Activated naive CD4-positive, alpha-beta T cell treated with anti-CD3 and anti-CD28 coated beads, Interleukin-2, amount 10 ng/mL, durations not matched to agents 7 days and 5 days (primary cell): Measurements from ENCODE around the gene STK32C.
A peak's percentile ranks its signal among the peaks of the same experiment; 100 is the strongest.

ENCODE experiments used
- CTCF ChIA-PET: fragments of 350-600 bp; sonication (Branson Sonifier 250); formaldehyde crosslinking; loops from one replicate; lab custom pipeline; 2021; ENCODE audit warnings: antibody characterized with exemption; lab: Charles Lee
- DNase-seq: peaks from one replicate; pipeline ENCODE4 v3.0.0-alpha.2; 2020
- H3K27ac Mint-ChIP-seq: one replicate; pipeline ENCODE4 v1.8.0; 2021; ENCODE audit warnings: mild to moderate bottlenecking, moderate library complexity, mixed read lengths
- H3K27me3 Mint-ChIP-seq: one replicate; pipeline ENCODE4 v1.8.0; 2021; ENCODE audit warnings: mild to moderate bottlenecking, mixed read lengths
- H3K36me3 Mint-ChIP-seq: one replicate; pipeline ENCODE4 v1.8.0; 2021; ENCODE audit warnings: mixed read lengths
- H3K4me1 Mint-ChIP-seq: one replicate; pipeline ENCODE4 v1.8.0; 2021; ENCODE audit warnings: mixed read lengths
- H3K4me3 Mint-ChIP-seq: one replicate; pipeline ENCODE4 v1.8.0; 2021; ENCODE audit warnings: mild to moderate bottlenecking, moderate library complexity, mixed read lengths
- H3K9me3 Mint-ChIP-seq: one replicate; pipeline ENCODE4 v1.8.0; 2021; ENCODE audit warnings: mixed read lengths

The STK32C gene

DNA sequence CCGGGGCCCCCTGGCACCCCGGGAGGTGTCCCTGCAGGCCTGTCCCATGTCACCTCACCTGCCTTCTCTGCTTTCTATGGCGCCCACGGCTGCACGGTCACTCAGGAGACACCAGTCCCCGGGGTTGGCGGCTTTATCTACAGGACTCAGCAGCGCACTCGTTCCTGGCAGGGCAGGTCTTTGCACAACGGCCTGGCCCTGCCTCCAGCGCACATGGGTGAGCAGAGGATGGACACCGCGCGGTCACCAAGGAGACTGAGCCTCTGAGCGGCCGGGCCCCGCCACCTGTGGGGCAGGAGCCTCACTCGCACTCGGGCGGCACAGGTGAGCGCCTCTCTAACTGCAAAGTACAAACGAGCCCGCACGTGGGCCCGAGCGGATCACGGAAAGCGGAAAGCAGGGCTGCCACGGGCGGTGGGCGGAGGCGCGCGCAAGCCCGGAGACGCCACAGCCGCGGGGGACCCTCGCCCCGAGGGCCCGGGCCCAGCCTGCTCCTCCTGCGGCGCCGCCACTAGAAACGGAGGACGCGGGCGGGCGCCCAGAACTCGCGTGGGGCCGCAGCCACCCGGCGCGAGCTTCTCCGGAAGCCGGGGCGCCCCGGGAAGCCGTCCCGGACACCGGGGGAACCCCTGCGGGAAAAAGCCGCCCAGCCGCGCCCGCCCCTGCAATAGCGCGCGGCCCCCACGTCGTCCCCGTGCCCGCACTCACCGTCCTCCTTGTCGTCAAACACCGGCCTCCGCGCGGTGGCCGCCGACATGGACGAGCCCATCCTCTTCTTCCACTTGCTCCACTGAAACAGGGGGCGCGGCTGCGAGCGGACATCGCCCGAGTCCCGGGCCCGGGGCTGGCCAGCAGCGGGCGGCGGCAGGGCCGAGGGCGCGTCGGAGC, 642 bp downstream of the STK32C start:
- H3K9me3 Mint-ChIP-seq: no peaks in the 10 kb centered on the region
- H3K36me3 Mint-ChIP-seq: no peaks in the 10 kb centered on the region
- H3K27me3 Mint-ChIP-seq: peaks cover 66% of the 10 kb centered on the region
- peak overlapping the region; percentile 76 for H3K4me3 Mint-ChIP-seq
- CTCF ChIA-PET: no interaction called here
- peaks cover 9% of the 10 kb centered on the region for H3K4me1 Mint-ChIP-seq
- peak; percentile 57 for DNase-seq
- no peak overlapping the region for H3K27ac Mint-ChIP-seq

DNA sequence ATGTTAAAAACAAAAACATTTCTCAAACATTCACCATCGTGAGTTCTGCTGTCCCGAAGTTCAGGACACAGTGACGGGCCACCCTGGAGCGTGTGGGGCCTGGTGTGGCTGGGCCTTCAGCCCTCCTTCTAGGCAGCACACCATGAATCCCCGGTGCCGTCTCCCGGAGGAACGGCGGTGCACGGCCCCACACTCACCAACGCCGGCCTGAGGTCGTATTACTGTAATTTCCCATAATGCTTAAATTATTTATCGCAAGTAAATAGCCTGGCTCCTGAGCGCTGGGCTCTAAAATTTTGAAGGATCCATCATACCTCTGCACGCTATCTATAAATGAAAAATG, 1.4 kb downstream of the STK32C start:
- Mint-ChIP-seq H3K4me3 (peak overlapping the region; percentile 76), H3K9me3 (no peaks in the 10 kb centered on the region), H3K27ac (no peak overlapping the region), H3K36me3 (no peaks in the 10 kb centered on the region), H3K4me1 (peaks cover 9% of the 10 kb centered on the region), H3K27me3 (peaks cover 66% of the 10 kb centered on the region)
- DNase-seq: no peak
- CTCF ChIA-PET: no interaction called here

DNA sequence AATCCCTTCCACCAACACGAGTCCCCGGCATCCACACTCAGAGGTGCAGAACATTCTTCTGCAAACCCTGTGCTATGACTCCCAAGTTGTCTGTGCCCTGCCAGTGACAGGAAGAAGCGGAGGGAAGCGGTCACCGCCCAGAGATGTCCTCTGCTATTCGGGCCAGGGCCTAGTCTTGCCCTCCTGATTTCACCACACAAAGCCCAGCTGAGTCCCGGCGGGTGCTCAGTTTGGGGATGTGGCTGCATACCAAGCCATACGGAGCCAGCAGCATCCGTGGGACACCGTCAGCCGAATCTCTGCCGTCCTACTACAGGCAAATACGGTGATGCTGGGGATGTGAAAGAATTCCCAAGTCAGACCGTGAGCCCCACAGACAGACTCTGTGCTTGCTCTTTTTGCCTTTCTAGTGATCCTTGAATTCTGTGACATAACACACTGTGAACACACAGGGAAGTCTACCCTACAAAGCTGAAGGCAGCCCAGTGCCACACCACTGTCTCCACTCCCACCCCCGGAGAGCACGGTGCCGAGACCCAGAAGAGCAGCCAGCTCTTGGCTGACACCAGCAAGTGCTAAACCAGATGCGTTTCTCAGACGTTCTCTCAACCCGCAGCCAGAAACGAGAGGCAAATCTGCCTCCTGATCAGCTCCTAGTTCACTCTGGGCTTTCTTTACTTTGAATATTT, 2.0 kb downstream of the STK32C start:
- H3K36me3 Mint-ChIP-seq: no peaks in the 10 kb centered on the region
- CTCF ChIA-PET: no interaction called here
- H3K9me3 Mint-ChIP-seq: no peaks in the 10 kb centered on the region
- peaks cover 9% of the 10 kb centered on the region for H3K4me1 Mint-ChIP-seq
- peak overlapping the region; percentile 9 for H3K4me3 Mint-ChIP-seq
- H3K27ac Mint-ChIP-seq: no peak overlapping the region
- peaks cover 62% of the 10 kb centered on the region for H3K27me3 Mint-ChIP-seq
- DNase-seq: no peak

GRCh38 chr10:132304756-132305509, 2.8 kb downstream of the STK32C start:
- Mint-ChIP-seq H3K4me1 (peaks cover 9% of the 10 kb centered on the region), H3K27me3 (peaks cover 54% of the 10 kb centered on the region), H3K36me3 (no peaks in the 10 kb centered on the region), H3K9me3 (no peaks in the 10 kb centered on the region), H3K27ac (no peak overlapping the region), H3K4me3 (no peak overlapping the region)
- CTCF ChIA-PET: no interaction called here
- DNase-seq: no peak

- Mint-ChIP-seq H3K4me3 (no peak overlapping the region), H3K27ac (no peak overlapping the region), H3K9me3 (no peaks in the 10 kb centered on the region), H3K27me3 (peaks cover 40% of the 10 kb centered on the region), H3K36me3 (no peaks in the 10 kb centered on the region), H3K4me1 (peaks cover 6% of the 10 kb centered on the region)
- CTCF ChIA-PET: interaction anchor here (1.6 kb wide), 1 partner anchor 51 kb away, joined by 3 read pairs; no protein-coding TSS in a partner anchor
- no peak for DNase-seq
Measured at GRCh38 chr10:132303361-132304115, 4.2 kb downstream of the STK32C start.

GRCh38 chr10:132302421-132303310, 5.1 kb downstream of the STK32C start:
- CTCF ChIA-PET: interaction anchor here (1.4 to 1.6 kb wide), 2 partner anchors 49 to 51 kb away, joined by 3 read pairs; no protein-coding TSS in a partner anchor
- H3K36me3 Mint-ChIP-seq: no peaks in the 10 kb centered on the region
- no peak overlapping the region for H3K27ac Mint-ChIP-seq
- H3K27me3 Mint-ChIP-seq: peaks cover 35% of the 10 kb centered on the region
- peaks cover 9% of the 10 kb centered on the region for H3K4me1 Mint-ChIP-seq
- peak; percentile 5 for DNase-seq
- no peak overlapping the region for H3K4me3 Mint-ChIP-seq
- H3K9me3 Mint-ChIP-seq: no peaks in the 10 kb centered on the region

- Mint-ChIP-seq H3K27ac (no peak overlapping the region), H3K4me1 (peaks cover 9% of the 10 kb centered on the region), H3K27me3 (peaks cover 26% of the 10 kb centered on the region), H3K4me3 (no peak overlapping the region), H3K36me3 (no peaks in the 10 kb centered on the region), H3K9me3 (no peaks in the 10 kb centered on the region)
- CTCF ChIA-PET: interaction anchor here (1.2 to 1.6 kb wide), 3 partner anchors 50 to 52 kb away, joined by 3 read pairs; no protein-coding TSS in a partner anchor
- no peak for DNase-seq
Measured at GRCh38 chr10:132301371-132302330, 6.1 kb downstream of the STK32C start.

GRCh38 chr10:132300582-132300981, 7.2 kb downstream of the STK32C start:
- H3K27ac Mint-ChIP-seq: no peak overlapping the region
- H3K27me3 Mint-ChIP-seq: peaks cover 15% of the 10 kb centered on the region
- H3K4me1 Mint-ChIP-seq: peaks cover 6% of the 10 kb centered on the region
- H3K36me3 Mint-ChIP-seq: no peaks in the 10 kb centered on the region
- H3K9me3 Mint-ChIP-seq: no peaks in the 10 kb centered on the region
- CTCF ChIA-PET: interaction anchor here (1.2 kb wide), 1 partner anchor 53 kb away, joined by 3 read pairs; no protein-coding TSS in a partner anchor
- no peak overlapping the region for H3K4me3 Mint-ChIP-seq
- no peak for DNase-seq

DNA sequence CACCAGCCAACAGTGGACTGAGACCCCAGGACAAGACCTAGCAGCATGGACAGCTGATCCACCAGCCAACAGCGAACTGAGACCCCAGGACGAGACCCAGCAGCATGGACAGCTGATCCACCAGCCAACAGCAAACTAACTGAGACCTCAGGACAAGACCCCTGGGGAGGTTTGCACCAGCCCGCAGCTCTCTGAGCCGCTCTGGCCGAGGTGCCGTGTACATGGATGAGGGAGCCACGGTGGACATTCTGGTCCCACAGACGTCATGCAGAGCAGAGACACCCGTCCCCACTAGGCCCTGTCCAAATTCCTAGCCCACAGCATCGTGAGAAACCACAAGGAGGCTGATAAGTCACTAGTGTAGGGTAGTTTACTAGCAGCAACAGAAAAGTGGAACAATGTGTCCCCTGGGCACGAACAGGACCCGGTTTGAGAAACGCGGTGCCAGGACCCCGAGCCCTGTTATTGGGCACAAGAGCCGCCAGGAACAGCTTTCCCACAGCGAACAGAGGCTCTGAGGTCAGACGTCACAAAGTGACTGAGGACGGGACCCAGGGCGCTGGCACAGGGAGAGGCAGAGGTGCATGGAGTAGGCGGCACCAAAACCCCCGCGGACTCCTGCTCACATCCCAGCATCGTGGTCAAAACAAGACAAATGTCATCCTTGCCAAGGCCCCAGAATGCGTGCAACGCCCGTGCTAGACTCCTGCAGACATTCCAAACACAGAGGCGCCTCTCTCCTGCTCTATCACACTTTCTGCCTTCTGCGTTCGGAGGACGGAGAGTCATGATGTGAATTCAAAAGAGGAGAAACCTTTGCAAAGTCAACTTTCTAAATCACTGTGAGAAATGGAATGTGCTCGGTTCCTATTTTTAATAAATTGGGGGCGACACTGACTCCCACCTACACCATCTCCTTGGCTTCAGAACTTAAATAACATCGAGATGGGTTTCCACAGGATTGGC, 8.1 kb downstream of the STK32C start:
- no peaks in the 10 kb centered on the region for H3K9me3 Mint-ChIP-seq
- CTCF ChIA-PET: interaction anchor here (1.2 kb wide), 1 partner anchor 54 kb away, joined by 3 read pairs; no protein-coding TSS in a partner anchor
- no peaks in the 10 kb centered on the region for H3K36me3 Mint-ChIP-seq
- no peak overlapping the region for H3K4me3 Mint-ChIP-seq
- DNase-seq: no peak
- peaks cover 6% of the 10 kb centered on the region for H3K27me3 Mint-ChIP-seq
- H3K27ac Mint-ChIP-seq: no peak overlapping the region
- peaks cover 6% of the 10 kb centered on the region for H3K4me1 Mint-ChIP-seq

DNA sequence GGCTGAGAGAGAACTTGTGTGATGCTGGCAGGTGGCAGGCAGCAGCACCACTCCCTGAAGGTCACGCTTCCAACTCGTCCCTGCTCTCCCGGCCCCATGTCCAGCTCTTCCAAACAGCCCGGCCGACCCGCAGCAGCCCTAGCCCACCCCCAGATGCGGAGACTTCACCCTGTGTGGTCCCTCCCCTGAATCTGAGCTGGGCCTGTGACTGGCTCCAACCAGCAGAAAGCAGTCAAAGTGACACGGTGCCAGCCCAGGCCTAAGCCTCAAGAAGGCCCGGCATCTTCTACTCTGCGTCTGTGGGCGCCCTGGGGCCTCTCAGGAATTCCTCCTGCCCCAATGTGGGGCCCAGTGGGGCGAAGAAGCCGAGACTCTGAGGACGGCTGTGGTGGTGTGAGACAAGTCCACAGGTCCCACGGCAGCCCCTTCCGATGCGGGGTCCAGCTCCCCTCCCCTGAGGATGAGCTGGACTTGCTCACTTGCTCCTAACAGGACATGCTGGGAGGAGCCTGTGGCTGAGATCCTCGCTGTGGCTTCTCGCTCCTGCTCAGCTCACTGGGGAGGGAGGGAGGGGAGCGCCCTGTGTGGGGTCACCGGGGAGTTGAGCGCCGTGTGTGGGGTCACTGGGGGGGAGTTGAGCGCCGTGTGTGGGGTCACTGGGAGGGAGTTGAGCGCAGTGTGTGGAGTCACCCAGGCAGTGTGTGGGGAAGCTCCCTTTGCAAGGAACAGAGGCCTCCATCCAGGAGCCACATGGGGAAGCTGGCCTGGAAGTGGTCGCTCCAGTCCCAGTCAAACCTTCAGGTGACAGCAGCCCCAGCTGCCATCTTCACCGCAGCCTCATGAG, 9.5 kb downstream of the STK32C start:
- peaks cover 6% of the 10 kb centered on the region for H3K4me1 Mint-ChIP-seq
- DNase-seq: no peak
- H3K27me3 Mint-ChIP-seq: no peaks in the 10 kb centered on the region
- no peaks in the 10 kb centered on the region for H3K9me3 Mint-ChIP-seq
- CTCF ChIA-PET: no interaction called here
- no peak overlapping the region for H3K27ac Mint-ChIP-seq
- H3K36me3 Mint-ChIP-seq: no peaks in the 10 kb centered on the region
- no peak overlapping the region for H3K4me3 Mint-ChIP-seq
